ENCODE measurements around the gene AK3. TPM values are rescaled to one million over a fixed set of nuclear protein-coding genes. Genes with fewer than 3 reads are reported as not detected.
"Not testable (repeated sequence)": the region's sequence is repeated elsewhere in the genome, so short reads cannot be mapped to it uniquely, and the experiment has no call there.

Gene AK3
- polyA plus RNA-seq, 1 donor (not counting 4 experiments of a cell fraction or from before 2014, with no cell fraction given): 45.8 TPM

DNA sequence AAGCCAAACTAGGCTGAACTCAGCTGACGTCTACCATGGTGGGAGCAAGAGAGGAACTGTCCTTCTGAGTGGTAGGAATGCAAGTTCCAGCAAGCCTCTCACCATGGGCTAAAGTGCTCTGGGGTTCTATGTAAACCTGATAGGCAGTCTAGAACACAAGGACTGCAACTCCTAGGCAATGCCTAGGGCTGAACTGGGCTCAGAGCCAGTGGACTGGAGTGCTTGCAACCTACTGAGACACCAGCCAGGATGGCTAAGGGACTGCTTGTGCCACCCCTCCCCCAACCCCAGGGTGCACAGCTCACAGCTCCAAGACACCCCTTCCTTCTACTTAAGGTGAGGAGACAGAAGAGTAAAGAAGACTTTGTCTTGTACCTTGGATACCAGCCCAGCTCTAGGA, 39.6 kb upstream of the AK3 start:
- dilution Hi-C loops (cut with MboI; ENCODE audit: extremely low pct_ligation_motif_present, low sequenced_read_pairs): no loop called here
- Histone ChIP-seq H3K9me3 (ENCODE audit: control insufficient read depth, low read depth, low read length) (no peaks in the 10 kb centered on the region), H2AFZ (ENCODE audit: control insufficient read depth, low read length) (no peak overlapping the region), H4K20me1 (ENCODE audit: control insufficient read depth, extremely low read depth, insufficient read depth, low read length) (no peaks in the 10 kb centered on the region), H3K9ac (ENCODE audit: control insufficient read depth, extremely low read depth, insufficient read depth, low read length) (no peak overlapping the region), H3K27me3 (ENCODE audit: control insufficient read depth, extremely low read depth, insufficient read depth, low read length) (no peaks in the 10 kb centered on the region), H3K36me3 (ENCODE audit: control insufficient read depth in 2 of 2, extremely low read depth in 1 of 2, insufficient read depth in 2 of 2, low read length in 2 of 2) (no peaks in the 10 kb centered on the region), H3K4me2 (ENCODE audit: control insufficient read depth, extremely low read depth, insufficient read depth, low read depth, low read length) (no peak overlapping the region), H3K4me1 (ENCODE audit: control insufficient read depth, extremely low read depth, insufficient read depth, low read length) (peaks cover 10% of the 10 kb centered on the region), H3K27ac (ENCODE audit: control insufficient read depth, insufficient read depth, low read length) (no peak overlapping the region), H3K79me2 (ENCODE audit: control insufficient read depth, insufficient read depth, low read length) (no peaks in the 10 kb centered on the region), H3K4me3 (ENCODE audit: control insufficient read depth in 2 of 3, extremely low read depth in 1 of 3, insufficient read depth in 2 of 3, low read depth in 1 of 3, low read length in 3 of 3) (no peak overlapping the region), H3K9me1 (ENCODE audit: control insufficient read depth, extremely low read depth, insufficient read depth, low read length) (no peaks in the 10 kb centered on the region)
- FAIRE-seq (no peak), DNase-seq (ENCODE audit: low read depth, low spot score) (no peak)
- TF ChIP-seq, protein P1, sequence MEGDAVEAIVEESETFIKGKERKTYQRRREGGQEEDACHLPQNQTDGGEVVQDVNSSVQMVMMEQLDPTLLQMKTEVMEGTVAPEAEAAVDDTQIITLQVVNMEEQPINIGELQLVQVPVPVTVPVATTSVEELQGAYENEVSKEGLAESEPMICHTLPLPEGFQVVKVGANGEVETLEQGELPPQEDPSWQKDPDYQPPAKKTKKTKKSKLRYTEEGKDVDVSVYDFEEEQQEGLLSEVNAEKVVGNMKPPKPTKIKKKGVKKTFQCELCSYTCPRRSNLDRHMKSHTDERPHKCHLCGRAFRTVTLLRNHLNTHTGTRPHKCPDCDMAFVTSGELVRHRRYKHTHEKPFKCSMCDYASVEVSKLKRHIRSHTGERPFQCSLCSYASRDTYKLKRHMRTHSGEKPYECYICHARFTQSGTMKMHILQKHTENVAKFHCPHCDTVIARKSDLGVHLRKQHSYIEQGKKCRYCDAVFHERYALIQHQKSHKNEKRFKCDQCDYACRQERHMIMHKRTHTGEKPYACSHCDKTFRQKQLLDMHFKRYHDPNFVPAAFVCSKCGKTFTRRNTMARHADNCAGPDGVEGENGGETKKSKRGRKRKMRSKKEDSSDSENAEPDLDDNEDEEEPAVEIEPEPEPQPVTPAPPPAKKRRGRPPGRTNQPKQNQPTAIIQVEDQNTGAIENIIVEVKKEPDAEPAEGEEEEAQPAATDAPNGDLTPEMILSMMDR (optimal IDR thresholded peaks at IDR 0.05 in 1 of 3, IDR thresholded peaks at IDR 0.05 in 1 of 3, conservative IDR thresholded peaks at IDR 0.05 in 1 of 3; ENCODE audit: extremely low read depth in 1 of 3, insufficient read depth in 2 of 3, low read length in 3 of 3): no peak
- no peak for TF ChIP-seq EZH2 (IDR thresholded peaks at IDR 0.05; ENCODE audit: low read length)

DNA sequence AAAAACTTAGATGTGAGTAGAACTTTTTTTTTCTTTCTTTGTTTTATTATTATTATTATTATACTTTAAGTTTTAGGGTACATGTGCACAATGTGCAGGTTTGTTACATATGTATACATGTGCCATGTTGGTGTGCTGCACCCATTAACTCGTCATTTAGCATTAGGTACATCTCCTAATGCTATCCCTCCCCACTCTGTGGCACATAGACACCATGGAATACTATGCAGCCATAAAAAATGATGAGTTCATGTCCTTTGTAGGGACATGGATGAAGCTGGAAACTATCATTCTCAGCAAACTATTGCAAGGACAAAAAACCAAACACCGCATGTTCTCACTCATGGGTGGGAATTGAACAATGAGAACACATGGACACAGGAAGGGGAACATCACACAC, 34.0 kb upstream of the AK3 start:
- H3K9me3 ChIP-seq (ENCODE audit: control insufficient read depth, low read depth, low read length); H3K9ac ChIP-seq (ENCODE audit: control insufficient read depth, extremely low read depth, insufficient read depth, low read length); FAIRE-seq; H2AFZ ChIP-seq (ENCODE audit: control insufficient read depth, low read length); dilution Hi-C loops (cut with MboI; ENCODE audit: extremely low pct_ligation_motif_present, low sequenced_read_pairs); H3K9me1 ChIP-seq (ENCODE audit: control insufficient read depth, extremely low read depth, insufficient read depth, low read length); DNase-seq (ENCODE audit: low read depth, low spot score); H3K4me1 ChIP-seq (ENCODE audit: control insufficient read depth, extremely low read depth, insufficient read depth, low read length); H4K20me1 ChIP-seq (ENCODE audit: control insufficient read depth, extremely low read depth, insufficient read depth, low read length); H3K36me3 ChIP-seq (ENCODE audit: control insufficient read depth in 2 of 2, extremely low read depth in 1 of 2, insufficient read depth in 2 of 2, low read length in 2 of 2); H3K27ac ChIP-seq (ENCODE audit: control insufficient read depth, insufficient read depth, low read length); H3K79me2 ChIP-seq (ENCODE audit: control insufficient read depth, insufficient read depth, low read length); H3K4me2 ChIP-seq (ENCODE audit: control insufficient read depth, extremely low read depth, insufficient read depth, low read depth, low read length); H3K4me3 ChIP-seq (ENCODE audit: control insufficient read depth in 2 of 3, extremely low read depth in 1 of 3, insufficient read depth in 2 of 3, low read depth in 1 of 3, low read length in 3 of 3); H3K27me3 ChIP-seq (ENCODE audit: control insufficient read depth, extremely low read depth, insufficient read depth, low read length): not testable (repeated sequence)

DNA sequence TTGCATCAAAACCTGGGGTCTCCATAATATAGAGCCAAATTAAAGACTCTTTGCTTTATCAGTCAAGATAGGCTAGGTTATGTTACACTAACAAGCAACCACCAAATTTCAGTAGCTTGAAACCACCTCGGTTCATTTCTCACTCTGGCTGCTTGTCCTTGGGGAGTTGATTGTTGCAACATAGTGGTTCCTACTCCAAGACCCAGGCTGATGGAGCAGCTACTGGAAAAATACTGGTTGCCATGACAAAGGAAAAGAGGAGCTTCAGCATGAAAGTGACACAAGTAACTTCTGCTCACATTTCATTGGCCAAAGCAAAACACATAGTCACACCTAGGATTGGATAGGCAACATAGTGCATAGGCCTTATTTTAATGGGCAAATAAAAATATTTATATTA, 33.2 kb upstream of the AK3 start:
- no peak for DNase-seq (ENCODE audit: low read depth, low spot score)
- no peaks in the 10 kb centered on the region for H4K20me1 ChIP-seq (ENCODE audit: control insufficient read depth, extremely low read depth, insufficient read depth, low read length)
- no peaks in the 10 kb centered on the region for H3K27me3 ChIP-seq (ENCODE audit: control insufficient read depth, extremely low read depth, insufficient read depth, low read length)
- no peaks in the 10 kb centered on the region for H3K79me2 ChIP-seq (ENCODE audit: control insufficient read depth, insufficient read depth, low read length)
- H3K36me3 ChIP-seq (ENCODE audit: control insufficient read depth in 2 of 2, extremely low read depth in 1 of 2, insufficient read depth in 2 of 2, low read length in 2 of 2): no peaks in the 10 kb centered on the region
- TF ChIP-seq, protein P1 (optimal IDR thresholded peaks at IDR 0.05 in 1 of 3, IDR thresholded peaks at IDR 0.05 in 1 of 3, conservative IDR thresholded peaks at IDR 0.05 in 1 of 3; ENCODE audit: extremely low read depth in 1 of 3, insufficient read depth in 2 of 3, low read length in 3 of 3): no peak
- no peak for TF ChIP-seq EZH2 (IDR thresholded peaks at IDR 0.05; ENCODE audit: low read length)
- dilution Hi-C loops (cut with MboI; ENCODE audit: extremely low pct_ligation_motif_present, low sequenced_read_pairs): no loop called here
- no peak overlapping the region for H3K4me2 ChIP-seq (ENCODE audit: control insufficient read depth, extremely low read depth, insufficient read depth, low read depth, low read length)
- no peaks in the 10 kb centered on the region for H3K9me1 ChIP-seq (ENCODE audit: control insufficient read depth, extremely low read depth, insufficient read depth, low read length)
- H3K9ac ChIP-seq (ENCODE audit: control insufficient read depth, extremely low read depth, insufficient read depth, low read length): no peak overlapping the region
- H3K27ac ChIP-seq (ENCODE audit: control insufficient read depth, insufficient read depth, low read length): no peak overlapping the region
- peaks cover 1% of the 10 kb centered on the region for H3K4me1 ChIP-seq (ENCODE audit: control insufficient read depth, extremely low read depth, insufficient read depth, low read length)
- no peak for FAIRE-seq
- H3K9me3 ChIP-seq (ENCODE audit: control insufficient read depth, low read depth, low read length): no peaks in the 10 kb centered on the region
- no peak overlapping the region for H2AFZ ChIP-seq (ENCODE audit: control insufficient read depth, low read length)
- no peak overlapping the region for H3K4me3 ChIP-seq (ENCODE audit: control insufficient read depth in 2 of 3, extremely low read depth in 1 of 3, insufficient read depth in 2 of 3, low read depth in 1 of 3, low read length in 3 of 3)
